Measurements from ENCODE around the gene TMEM120B. TPM values are rescaled to one million over a fixed set of nuclear protein-coding genes. Genes with fewer than 3 reads are reported as not detected.

TMEM120B gene
- total and polyA plus RNA-seq, 2 of the 13 experiments (the other 11 are each of a cell fraction or from before 2014, with no cell fraction given) = 7.1 to 12.9 TPM

DNA sequence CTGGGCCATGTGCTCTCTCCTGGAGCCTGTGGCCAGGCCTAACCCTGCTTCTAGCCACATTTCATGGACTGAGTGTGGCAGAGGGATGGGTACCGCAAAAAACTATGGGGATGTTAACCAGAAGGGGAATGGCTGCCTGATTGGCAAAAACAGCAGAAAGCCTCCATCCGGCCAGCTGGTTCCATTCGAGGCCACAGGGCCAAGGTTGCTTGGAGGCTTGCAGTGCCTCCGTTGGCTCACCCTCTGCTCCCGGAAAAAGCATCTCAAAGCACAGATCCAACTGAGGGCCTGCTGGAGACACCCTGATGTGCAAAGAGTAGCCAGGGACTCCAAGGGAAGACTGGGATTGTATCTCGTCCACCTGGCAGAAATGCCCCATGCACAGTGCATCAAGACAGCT lies 16.5 kb downstream of the TMEM120B start:
- BruUV-seq (replicated peaks) = no TSS peak
- FAIRE-seq (no peak), DNase-seq (ENCODE audit: low spot score) (no peak), ATAC-seq (no peak)
- ChIA-PET CTCF (ENCODE audit: low intra/inter-chr PET ratio, low total read pairs) (no interaction called here), POLR2A (no interaction called here)
- 0 out of 5 replicates have a peak, but pooled peaks cover 0 to 3% of the 10 kb centered on the region in 2 experiments for H3K36me3 ChIP-seq (replicated peaks in 1 of 2; ENCODE audit: control insufficient read depth in 1 of 2, insufficient read depth in 2 of 2, low read length in 2 of 2)
- no peak overlapping the region for H3K4me2 ChIP-seq (ENCODE audit: low read depth, low read length)
- in situ Hi-C loops (cut with HindIII; ENCODE audit: extremely low pct_ligation_motif_present, low pct_unique_long_range_greater_than_20kb) = no loop called here
- H3K27me3 ChIP-seq (ENCODE audit: control insufficient read depth in 1 of 2, insufficient read depth in 2 of 2, low read length in 2 of 2) = no peaks in the 10 kb centered on the region
- H3K4me1 ChIP-seq (ENCODE audit: insufficient read depth, low read length) = no peaks in the 10 kb centered on the region
- no peaks in the 10 kb centered on the region for H4K20me1 ChIP-seq (ENCODE audit: insufficient read depth, low read length)
- no peak overlapping the region for H3K9ac ChIP-seq (ENCODE audit: insufficient read depth, low read depth, low read length)
- H3K4me3 ChIP-seq (replicated peaks in 1 of 3; ENCODE audit: insufficient read depth in 1 of 3, low read depth in 2 of 3, low read length in 3 of 3) = no peak overlapping the region
- H2AFZ ChIP-seq (ENCODE audit: low read length) = no peak overlapping the region
- H3K79me2 ChIP-seq (ENCODE audit: insufficient read depth, low read length) = no peaks in the 10 kb centered on the region
- H3K9me3 ChIP-seq (ENCODE audit: low read length) = no peaks in the 10 kb centered on the region
- intact Hi-C loops (cut with micrococcal nuclease; ENCODE audit: unreplicated experiment) = no loop called here
- H3K27ac ChIP-seq (ENCODE audit: extremely low read length, insufficient read depth, low read length) = no peak overlapping the region
- WGBS (ENCODE audit: low lambda C conversion rate) = 87% methylated on average over 6 of the region's 6 CpGs
- TF ChIP-seq RORA (CRISPR knock-in tag; IDR thresholded peaks at IDR 0.05) (no peak), SIX4 (CRISPR knock-in tag; IDR thresholded peaks at IDR 0.05) (no peak), EP300 (IDR thresholded peaks at IDR 0.05; ENCODE audit: low read depth in 2 of 2, low read length in 2 of 2) (no peak), EP300 (CRISPR knock-in tag; IDR thresholded peaks at IDR 0.05; ENCODE audit: borderline replicate concordance) (no peak), ZNF572 (CRISPR knock-in tag; IDR thresholded peaks at IDR 0.05) (no peak), ZNF264 (CRISPR knock-in tag; IDR thresholded peaks at IDR 0.05) (no peak), FOSL2 (CRISPR knock-in tag; IDR thresholded peaks at IDR 0.05) (no peak), PRMT3 (CRISPR knock-in tag; IDR thresholded peaks at IDR 0.05; ENCODE audit: borderline replicate concordance, low read depth) (no peak), STAG1 (CRISPR knock-in tag; IDR thresholded peaks at IDR 0.05) (no peak)
- TF ChIP-seq, protein P1, sequence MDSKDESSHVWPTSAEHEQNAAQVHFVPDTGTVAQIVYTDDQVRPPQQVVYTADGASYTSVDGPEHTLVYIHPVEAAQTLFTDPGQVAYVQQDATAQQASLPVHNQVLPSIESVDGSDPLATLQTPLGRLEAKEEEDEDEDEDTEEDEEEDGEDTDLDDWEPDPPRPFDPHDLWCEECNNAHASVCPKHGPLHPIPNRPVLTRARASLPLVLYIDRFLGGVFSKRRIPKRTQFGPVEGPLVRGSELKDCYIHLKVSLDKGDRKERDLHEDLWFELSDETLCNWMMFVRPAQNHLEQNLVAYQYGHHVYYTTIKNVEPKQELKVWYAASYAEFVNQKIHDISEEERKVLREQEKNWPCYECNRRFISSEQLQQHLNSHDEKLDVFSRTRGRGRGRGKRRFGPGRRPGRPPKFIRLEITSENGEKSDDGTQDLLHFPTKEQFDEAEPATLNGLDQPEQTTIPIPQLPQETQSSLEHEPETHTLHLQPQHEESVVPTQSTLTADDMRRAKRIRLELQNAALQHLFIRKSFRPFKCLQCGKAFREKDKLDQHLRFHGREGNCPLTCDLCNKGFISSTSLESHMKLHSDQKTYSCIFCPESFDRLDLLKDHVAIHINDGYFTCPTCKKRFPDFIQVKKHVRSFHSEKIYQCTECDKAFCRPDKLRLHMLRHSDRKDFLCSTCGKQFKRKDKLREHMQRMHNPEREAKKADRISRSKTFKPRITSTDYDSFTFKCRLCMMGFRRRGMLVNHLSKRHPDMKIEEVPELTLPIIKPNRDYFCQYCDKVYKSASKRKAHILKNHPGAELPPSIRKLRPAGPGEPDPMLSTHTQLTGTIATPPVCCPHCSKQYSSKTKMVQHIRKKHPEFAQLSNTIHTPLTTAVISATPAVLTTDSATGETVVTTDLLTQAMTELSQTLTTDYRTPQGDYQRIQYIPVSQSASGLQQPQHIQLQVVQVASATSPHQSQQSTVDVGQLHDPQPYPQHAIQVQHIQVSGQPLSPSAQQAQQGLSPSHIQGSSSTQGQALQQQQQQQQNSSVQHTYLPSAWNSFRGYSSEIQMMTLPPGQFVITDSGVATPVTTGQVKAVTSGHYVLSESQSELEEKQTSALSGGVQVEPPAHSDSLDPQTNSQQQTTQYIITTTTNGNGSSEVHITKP (CRISPR knock-in tag; IDR thresholded peaks at IDR 0.05; ENCODE audit: low read depth) = no peak
- TF ChIP-seq, protein P2, sequence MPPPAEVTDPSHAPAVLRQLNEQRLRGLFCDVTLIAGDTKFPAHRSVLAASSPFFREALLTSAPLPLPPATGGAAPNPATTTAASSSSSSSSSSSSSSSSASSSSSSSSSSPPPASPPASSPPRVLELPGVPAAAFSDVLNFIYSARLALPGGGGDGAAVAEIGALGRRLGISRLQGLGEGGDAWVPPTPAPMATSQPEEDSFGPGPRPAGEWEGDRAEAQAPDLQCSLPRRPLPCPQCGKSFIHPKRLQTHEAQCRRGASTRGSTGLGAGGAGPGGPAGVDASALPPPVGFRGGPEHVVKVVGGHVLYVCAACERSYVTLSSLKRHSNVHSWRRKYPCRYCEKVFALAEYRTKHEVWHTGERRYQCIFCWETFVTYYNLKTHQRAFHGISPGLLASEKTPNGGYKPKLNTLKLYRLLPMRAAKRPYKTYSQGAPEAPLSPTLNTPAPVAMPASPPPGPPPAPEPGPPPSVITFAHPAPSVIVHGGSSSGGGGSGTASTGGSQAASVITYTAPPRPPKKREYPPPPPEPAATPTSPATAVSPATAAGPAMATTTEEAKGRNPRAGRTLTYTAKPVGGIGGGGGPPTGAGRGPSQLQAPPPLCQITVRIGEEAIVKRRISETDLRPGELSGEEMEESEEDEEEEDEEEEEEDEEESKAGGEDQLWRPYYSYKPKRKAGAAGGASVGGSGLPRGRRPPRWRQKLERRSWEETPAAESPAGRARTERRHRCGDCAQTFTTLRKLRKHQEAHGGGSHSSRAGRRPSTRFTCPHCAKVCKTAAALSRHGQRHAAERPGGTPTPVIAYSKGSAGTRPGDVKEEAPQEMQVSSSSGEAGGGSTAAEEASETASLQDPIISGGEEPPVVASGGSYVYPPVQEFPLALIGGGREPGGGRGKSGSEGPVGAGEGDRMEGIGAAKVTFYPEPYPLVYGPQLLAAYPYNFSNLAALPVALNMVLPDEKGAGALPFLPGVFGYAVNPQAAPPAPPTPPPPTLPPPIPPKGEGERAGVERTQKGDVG (CRISPR knock-in tag; IDR thresholded peaks at IDR 0.05; ENCODE audit: borderline replicate concordance) = no peak
- TF ChIP-seq, protein P3, sequence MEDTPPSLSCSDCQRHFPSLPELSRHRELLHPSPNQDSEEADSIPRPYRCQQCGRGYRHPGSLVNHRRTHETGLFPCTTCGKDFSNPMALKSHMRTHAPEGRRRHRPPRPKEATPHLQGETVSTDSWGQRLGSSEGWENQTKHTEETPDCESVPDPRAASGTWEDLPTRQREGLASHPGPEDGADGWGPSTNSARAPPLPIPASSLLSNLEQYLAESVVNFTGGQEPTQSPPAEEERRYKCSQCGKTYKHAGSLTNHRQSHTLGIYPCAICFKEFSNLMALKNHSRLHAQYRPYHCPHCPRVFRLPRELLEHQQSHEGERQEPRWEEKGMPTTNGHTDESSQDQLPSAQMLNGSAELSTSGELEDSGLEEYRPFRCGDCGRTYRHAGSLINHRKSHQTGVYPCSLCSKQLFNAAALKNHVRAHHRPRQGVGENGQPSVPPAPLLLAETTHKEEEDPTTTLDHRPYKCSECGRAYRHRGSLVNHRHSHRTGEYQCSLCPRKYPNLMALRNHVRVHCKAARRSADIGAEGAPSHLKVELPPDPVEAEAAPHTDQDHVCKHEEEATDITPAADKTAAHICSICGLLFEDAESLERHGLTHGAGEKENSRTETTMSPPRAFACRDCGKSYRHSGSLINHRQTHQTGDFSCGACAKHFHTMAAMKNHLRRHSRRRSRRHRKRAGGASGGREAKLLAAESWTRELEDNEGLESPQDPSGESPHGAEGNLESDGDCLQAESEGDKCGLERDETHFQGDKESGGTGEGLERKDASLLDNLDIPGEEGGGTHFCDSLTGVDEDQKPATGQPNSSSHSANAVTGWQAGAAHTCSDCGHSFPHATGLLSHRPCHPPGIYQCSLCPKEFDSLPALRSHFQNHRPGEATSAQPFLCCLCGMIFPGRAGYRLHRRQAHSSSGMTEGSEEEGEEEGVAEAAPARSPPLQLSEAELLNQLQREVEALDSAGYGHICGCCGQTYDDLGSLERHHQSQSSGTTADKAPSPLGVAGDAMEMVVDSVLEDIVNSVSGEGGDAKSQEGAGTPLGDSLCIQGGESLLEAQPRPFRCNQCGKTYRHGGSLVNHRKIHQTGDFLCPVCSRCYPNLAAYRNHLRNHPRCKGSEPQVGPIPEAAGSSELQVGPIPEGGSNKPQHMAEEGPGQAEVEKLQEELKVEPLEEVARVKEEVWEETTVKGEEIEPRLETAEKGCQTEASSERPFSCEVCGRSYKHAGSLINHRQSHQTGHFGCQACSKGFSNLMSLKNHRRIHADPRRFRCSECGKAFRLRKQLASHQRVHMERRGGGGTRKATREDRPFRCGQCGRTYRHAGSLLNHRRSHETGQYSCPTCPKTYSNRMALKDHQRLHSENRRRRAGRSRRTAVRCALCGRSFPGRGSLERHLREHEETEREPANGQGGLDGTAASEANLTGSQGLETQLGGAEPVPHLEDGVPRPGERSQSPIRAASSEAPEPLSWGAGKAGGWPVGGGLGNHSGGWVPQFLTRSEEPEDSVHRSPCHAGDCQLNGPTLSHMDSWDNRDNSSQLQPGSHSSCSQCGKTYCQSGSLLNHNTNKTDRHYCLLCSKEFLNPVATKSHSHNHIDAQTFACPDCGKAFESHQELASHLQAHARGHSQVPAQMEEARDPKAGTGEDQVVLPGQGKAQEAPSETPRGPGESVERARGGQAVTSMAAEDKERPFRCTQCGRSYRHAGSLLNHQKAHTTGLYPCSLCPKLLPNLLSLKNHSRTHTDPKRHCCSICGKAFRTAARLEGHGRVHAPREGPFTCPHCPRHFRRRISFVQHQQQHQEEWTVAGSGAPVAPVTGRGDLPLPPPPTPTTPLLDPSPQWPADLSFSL (CRISPR knock-in tag; IDR thresholded peaks at IDR 0.05) = no peak
